ENCODE data around the gene TIMM9.
"Not testable (repeated sequence)": the region's sequence is repeated elsewhere in the genome, so short reads cannot be mapped to it uniquely, and the experiment has no call there.

TIMM9 gene

DNA sequence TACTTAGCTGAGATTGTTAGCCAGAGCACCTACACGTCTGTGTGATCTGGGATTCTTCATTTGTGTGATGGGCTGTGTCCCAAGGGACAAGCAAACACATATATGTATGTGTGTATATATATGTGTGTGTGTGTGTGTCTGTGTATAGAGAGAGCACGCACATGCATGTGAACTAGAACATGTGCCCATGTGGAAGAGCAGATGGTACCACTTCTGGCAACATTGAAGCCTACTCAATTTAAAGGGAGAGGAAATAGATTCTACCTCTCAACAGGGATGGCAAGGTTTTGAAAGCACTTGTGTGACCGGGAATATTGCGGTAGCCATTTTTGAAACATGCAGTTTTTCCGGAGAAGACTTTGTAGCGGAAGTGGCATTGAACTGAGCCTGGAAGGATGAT is 30.2 kb downstream of the TIMM9 start:
- no peak for DNase-seq

DNA sequence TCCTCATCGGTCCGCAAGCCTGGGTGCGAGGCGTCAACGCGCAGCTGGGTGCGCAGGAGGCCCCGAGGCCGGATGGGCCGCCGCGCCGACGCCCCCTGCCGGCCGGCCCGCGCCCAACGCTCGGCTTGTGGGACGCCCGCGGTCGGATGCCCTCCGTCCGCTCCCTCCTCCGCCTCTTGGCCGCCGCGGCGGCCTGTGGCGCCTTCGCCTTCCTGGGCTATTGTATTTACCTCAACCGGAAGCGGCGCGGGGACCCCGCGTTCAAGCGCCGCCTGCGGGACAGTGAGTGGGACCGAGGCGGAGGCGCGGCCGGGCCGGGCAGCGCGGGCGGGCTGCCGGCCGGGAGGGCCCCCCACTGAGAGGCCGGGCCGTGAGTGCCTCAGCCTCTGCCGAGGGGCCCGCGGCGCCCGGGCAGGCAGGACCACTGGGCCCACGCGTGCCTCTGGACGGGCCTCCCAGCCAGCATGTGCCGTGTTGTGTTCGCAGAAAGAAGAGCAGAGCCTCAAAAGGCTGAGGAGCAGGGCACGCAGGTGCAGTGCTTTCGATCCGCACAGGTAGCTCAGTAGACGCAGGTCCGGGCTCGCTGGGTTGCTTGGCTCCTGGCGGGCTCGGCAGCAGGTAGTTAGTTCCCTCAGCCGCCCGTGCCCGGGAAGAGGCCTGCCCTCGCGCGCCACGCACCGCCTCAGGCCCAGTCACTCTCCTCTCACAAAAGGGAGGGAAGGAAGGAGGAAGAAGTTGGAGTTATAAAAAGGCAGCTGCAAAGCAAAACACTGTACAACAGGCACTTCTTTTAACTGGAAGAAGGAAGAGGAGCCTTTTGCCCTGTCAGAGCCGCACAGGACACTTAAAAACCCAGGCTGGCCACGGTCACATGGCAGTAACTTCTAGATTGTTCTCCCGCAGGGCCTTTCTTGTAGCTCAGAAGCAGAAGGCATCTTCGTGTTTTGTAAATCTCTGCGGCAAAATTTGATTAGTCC is 31.2 kb downstream of the TIMM9 start, which contains the start of gene TOMM20L:
Gene TOMM20L, plus strand, starts transcription at position 119 of the 977 bp plus-strand sequence. Its CDS starts 28 bp downstream, at position 147.
- peak; percentile 29 for DNase-seq

GRCh38 chr14:58395562-58395811 is 31.8 kb downstream of the TIMM9 start:
- DNase-seq = no peak

DNA sequence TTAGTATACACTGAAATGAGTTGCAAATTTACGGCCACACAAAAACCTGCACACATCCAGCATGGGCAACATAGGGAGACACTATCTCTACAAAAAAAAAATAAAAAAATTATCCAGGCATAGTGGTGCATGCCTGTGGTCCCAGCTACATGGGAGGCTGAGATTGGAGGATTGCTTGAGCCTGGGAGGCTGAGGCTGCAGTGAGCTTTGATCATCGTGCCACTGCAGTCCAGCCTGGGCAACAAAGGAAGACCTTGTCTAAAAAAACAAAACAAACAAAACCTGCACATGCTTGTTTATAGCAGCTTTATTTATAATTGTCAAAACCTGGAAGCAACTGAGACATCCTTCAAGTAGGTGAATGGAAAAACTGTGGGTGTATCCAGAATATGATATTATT is 36.5 kb downstream of the TIMM9 start:
- no peak for DNase-seq

DNA sequence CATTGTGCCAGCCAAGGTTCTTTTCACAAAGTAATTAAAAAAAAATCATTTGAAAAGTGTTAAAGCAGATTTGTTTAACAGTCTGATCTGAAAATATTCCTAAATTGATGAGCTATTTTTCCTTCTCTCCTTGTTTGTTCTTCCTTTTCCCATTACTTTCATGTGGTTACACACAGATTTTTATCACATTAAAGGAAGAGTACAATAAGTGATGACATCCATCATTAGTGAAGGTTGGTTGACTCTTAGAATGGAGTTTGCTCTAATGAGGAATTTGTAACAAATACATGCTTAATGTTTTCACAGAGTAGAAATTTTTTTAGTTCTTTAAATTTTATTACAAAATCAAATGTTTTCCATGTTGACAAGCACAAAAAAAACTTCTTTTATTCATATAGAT is 50.5 kb downstream of the TIMM9 start:
- DNase-seq = no peak

- DNase-seq = no peak
These were observed 58.4 kb downstream of the TIMM9 start for GRCh38 chr14:58368956-58369355.

GRCh38 chr14:58367296-58367695 is 60.0 kb downstream of the TIMM9 start:
- DNase-seq = no peak

DNA sequence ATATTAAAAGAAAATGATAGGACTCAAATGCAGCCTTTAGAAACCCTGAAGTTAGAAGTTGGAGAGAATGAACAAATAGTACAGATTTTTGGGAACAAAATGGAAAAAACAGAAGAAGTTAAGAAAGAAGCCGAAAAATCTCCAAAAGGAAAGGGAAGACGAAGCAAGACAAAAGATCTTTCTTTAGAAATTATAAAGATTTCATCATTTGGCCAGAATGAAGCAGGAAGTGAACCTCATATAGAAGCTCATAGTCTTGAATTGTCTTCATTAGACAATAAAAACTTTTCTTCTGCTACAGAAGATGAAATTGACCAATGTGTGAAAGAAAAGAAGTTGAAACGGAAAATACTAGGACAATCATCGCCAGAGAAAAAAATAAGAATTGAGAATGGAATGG is 63.0 kb downstream of the TIMM9 start:
- DNase-seq = no peak

- no peak for DNase-seq
These were observed 64.4 kb downstream of the TIMM9 start for GRCh38 chr14:58362798-58363412.

GRCh38 chr14:58362272-58362671 is 65.1 kb downstream of the TIMM9 start:
- DNase-seq = not testable (repeated sequence)

All from amniotic stem cell (primary cell).